Endothelial cell (in vitro differentiated cells): Measurements from ENCODE around the gene SESN3. TPM values are rescaled to one million over a fixed set of nuclear protein-coding genes. Genes with fewer than 3 reads are reported as not detected.
"Not testable (repeated sequence)": the region's sequence is repeated elsewhere in the genome, so short reads cannot be mapped to it uniquely, and the experiment has no call there.

Experiments
- DNase-seq: peaks from one replicate; pipeline ENCODE4 v3.0.0; 2021; ENCODE audit warnings: low spot score
- H3K27ac Mint-ChIP-seq: one replicate; pipeline ENCODE4 v1.8.0; 2021; ENCODE audit warnings: mixed read lengths, inconsistent platforms; ENCODE audit not compliant: unreplicated experiment
- H3K27me3 Mint-ChIP-seq: one replicate; pipeline ENCODE4 v1.8.0; 2021; ENCODE audit warnings: mild to moderate bottlenecking, moderate library complexity, mixed read lengths, inconsistent platforms; ENCODE audit not compliant: unreplicated experiment
- H3K36me3 Mint-ChIP-seq: one replicate; pipeline ENCODE4 v1.8.0; 2021; ENCODE audit warnings: mild to moderate bottlenecking, low read depth, mixed read lengths, inconsistent platforms; ENCODE audit not compliant: unreplicated experiment
- H3K4me1 Mint-ChIP-seq: one replicate; pipeline ENCODE4 v1.8.0; 2021; ENCODE audit warnings: mild to moderate bottlenecking, mixed read lengths, inconsistent platforms; ENCODE audit not compliant: unreplicated experiment
- H3K4me3 Mint-ChIP-seq: one replicate; pipeline ENCODE4 v1.8.0; 2021; ENCODE audit warnings: mild to moderate bottlenecking, mixed read lengths, inconsistent platforms; ENCODE audit not compliant: unreplicated experiment
- H3K9me3 Mint-ChIP-seq: one replicate; pipeline ENCODE4 v1.8.0; 2021; ENCODE audit warnings: mixed read lengths, inconsistent platforms; ENCODE audit not compliant: unreplicated experiment
- CTCF ChIP-seq: fragments of 200-600 bp; sonication (generic); IDR thresholded peaks from one replicate; pipeline ENCODE4 v1.5.0; 2021; ENCODE audit warnings: antibody characterized with exemption; ENCODE audit not compliant: unreplicated experiment
- total RNA-seq: library from RNA; stranded (reverse); fragmentation: NEBNext Ultra II Directional; extraction: Animal tissue kit (Norgen Biotek cat#: 25700); gene quantifications from one replicate; pipeline ENCODE4 v1.2.1, GENCODE V29; 2021; ENCODE audit not compliant: unreplicated experiment

Gene SESN3
- total RNA-seq, 1 donor from 2014 or later = 94.5 TPM

GRCh38 chr11:95219599-95219998 is 11.4 kb downstream of the SESN3 start:
- peaks cover 1% of the 10 kb centered on the region for H3K27me3 Mint-ChIP-seq
- H3K9me3 Mint-ChIP-seq = no peaks in the 10 kb centered on the region

DNA sequence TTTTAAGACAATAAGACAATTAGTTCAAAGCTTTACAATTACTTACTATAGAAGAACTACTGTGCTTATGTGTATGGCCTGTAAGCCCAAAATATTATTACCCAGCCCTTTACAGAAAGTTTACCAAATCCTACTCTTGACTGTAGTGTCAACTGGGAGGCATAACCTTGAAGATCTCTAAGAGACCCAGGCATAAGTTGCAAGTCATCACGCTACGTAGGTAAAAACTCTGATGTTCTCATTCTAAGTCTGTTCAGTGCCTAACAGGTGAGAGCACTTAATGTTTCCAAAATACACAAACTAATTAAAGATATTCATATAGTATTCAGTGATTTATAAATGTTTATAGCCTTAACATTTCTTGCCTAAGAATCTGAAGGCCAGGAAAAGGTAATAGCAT is 12.9 kb downstream of the SESN3 start:
- H3K36me3 Mint-ChIP-seq = no peaks in the 10 kb centered on the region
- H3K27ac Mint-ChIP-seq = no peak overlapping the region
- DNase-seq = no peak
- no peak for TF ChIP-seq CTCF
- H3K9me3 Mint-ChIP-seq = no peaks in the 10 kb centered on the region
- H3K27me3 Mint-ChIP-seq = peaks cover 1% of the 10 kb centered on the region
- peaks cover 2% of the 10 kb centered on the region for H3K4me1 Mint-ChIP-seq
- no peak overlapping the region for H3K4me3 Mint-ChIP-seq

More at GRCh38 chr11:95219599-95219998, 11.4 kb downstream of the SESN3 start:
- TF ChIP-seq CTCF = no peak
- Mint-ChIP-seq H3K36me3 (no peaks in the 10 kb centered on the region), H3K4me3 (no peak overlapping the region), H3K27ac (no peak overlapping the region), H3K4me1 (peaks cover 7% of the 10 kb centered on the region)
- DNase-seq = no peak

DNA sequence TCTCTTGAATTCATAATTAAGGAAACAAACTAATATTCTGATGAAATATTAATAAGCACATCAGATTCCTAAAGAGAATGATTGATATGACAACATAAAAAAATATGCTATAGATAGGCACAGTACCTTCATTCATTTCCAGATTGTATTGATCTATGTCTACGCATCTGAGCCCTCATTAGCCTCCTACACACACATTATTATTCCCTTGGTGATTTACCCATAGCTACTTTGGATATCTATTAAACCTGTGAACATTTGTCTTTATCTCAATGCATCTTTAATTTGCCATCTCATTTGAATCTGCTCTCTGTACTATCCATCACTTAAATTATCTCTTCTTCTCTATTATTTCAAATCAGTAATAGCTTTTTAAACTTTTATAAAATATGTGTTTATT is 18.4 kb downstream of the SESN3 start:
- H3K27ac Mint-ChIP-seq = no peak overlapping the region
- no peak for DNase-seq
- H3K4me3 Mint-ChIP-seq = no peak overlapping the region
- no peak for TF ChIP-seq CTCF
- no peaks in the 10 kb centered on the region for H3K4me1 Mint-ChIP-seq
- H3K27me3 Mint-ChIP-seq = no peaks in the 10 kb centered on the region
- H3K36me3 Mint-ChIP-seq = peaks cover 3% of the 10 kb centered on the region
- no peaks in the 10 kb centered on the region for H3K9me3 Mint-ChIP-seq

DNA sequence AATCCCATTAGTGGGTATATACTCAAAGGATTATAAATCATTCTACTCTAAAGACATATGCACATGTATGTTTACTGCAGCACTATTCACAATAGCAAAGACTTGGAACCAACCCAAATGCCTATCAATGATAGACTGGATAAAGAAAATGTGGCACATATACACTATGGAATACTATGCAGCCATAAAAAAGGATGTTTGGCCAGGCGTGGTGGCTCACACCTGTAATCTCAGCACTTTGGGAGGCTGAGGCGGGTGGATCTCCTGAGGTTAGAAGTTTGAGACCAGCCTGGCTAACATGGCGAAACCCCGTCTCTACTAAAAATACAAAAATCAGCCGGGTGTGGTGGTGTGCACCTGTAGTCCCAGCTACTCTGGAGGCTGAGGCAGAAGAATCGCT is 21.5 kb downstream of the SESN3 start:
- not testable (repeated sequence) for H3K27ac Mint-ChIP-seq, H3K9me3 Mint-ChIP-seq, DNase-seq, H3K4me3 Mint-ChIP-seq, H3K4me1 Mint-ChIP-seq, H3K27me3 Mint-ChIP-seq, H3K36me3 Mint-ChIP-seq

DNA sequence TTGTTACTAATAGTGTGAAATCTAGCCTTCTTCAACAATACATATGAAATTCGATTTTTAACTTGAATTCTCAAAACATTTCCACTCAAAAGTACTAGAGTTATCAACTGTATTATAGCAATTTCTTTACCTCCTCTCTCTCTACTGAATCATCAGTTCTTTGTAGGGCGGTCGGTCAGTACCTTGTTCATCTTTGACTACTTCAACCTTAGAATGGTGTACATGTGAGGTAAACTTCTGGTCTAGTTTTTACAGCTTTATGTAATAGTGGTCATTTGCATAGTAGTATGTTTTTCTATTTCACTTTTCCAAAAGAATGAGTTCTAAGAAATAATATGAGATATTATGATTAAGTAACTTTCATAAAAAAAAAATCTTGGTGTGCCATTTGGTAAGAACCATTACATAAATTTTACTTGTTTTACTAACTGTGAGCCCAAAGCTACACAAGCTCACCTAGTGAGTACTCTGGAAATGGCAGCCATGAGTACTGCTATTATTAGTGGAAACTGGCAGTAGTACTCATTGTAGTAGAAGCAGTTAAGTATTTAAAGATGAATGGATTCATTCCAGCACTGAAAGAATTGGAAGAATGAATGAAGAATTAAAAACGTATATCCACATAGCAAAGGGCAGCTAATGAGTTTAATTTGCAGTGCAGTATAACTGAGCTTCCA is 30.1 kb downstream of the SESN3 start:
- TF ChIP-seq CTCF = no peak
- H3K27me3 Mint-ChIP-seq = no peaks in the 10 kb centered on the region
- H3K36me3 Mint-ChIP-seq = peaks cover 4% of the 10 kb centered on the region
- peaks cover 7% of the 10 kb centered on the region for H3K4me1 Mint-ChIP-seq
- H3K9me3 Mint-ChIP-seq = no peaks in the 10 kb centered on the region
- DNase-seq = no peak
- no peak overlapping the region for H3K4me3 Mint-ChIP-seq
- H3K27ac Mint-ChIP-seq = no peak overlapping the region
